Measurements from ENCODE around the gene ADPRHL1.

ADPRHL1 gene

DNA sequence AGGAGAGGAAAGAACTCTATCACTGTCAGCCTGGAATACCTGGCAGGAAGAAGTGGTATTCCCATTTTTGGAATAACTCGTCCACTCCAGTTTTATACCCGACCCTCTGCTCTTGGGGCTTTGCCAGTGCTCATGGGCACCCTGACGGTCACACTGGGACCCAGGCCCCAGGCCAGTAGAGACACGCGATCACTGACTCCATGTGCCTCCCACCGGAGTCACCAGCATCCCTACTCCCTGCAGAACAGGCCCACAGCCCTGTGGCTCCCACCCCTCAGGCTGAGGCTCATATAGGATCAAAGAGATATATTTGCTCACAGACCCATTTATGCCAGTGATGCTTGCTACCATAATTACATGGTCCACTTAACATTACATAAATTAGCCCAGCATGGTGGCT is 92.8 kb downstream of the ADPRHL1 start:
- no peak overlapping the region for H3K4me3 ChIP-seq (ENCODE audit: low read depth, low read length)
- no peak for DNase-seq (ENCODE audit: low read depth)
- TF ChIP-seq, protein P1, sequence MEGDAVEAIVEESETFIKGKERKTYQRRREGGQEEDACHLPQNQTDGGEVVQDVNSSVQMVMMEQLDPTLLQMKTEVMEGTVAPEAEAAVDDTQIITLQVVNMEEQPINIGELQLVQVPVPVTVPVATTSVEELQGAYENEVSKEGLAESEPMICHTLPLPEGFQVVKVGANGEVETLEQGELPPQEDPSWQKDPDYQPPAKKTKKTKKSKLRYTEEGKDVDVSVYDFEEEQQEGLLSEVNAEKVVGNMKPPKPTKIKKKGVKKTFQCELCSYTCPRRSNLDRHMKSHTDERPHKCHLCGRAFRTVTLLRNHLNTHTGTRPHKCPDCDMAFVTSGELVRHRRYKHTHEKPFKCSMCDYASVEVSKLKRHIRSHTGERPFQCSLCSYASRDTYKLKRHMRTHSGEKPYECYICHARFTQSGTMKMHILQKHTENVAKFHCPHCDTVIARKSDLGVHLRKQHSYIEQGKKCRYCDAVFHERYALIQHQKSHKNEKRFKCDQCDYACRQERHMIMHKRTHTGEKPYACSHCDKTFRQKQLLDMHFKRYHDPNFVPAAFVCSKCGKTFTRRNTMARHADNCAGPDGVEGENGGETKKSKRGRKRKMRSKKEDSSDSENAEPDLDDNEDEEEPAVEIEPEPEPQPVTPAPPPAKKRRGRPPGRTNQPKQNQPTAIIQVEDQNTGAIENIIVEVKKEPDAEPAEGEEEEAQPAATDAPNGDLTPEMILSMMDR (IDR thresholded peaks at IDR 0.05; ENCODE audit: insufficient read depth, low read depth, low read length, missing control alignments) = no peak

DNA sequence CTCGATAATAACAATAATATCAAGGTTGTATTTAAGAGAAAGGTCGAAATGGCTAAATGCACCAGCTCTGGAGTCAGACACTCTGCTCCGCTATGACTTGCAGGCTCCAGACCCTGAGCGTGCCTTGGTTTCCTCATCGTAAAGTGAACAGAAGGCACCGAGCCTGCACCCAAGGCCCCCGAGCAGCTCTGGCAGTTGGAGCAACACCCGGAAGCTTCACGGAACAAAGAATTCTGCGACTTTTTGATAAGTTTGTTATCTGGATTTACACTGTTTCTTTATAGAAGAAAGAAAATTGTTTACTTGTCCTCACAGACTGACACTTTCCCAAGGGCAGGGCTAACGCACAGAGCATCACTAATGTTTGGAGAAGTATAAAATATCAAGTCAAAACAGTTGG is 93.7 kb downstream of the ADPRHL1 start:
- H3K4me3 ChIP-seq (ENCODE audit: low read depth, low read length) = no peak overlapping the region
- no peak for DNase-seq (ENCODE audit: low read depth)
- TF ChIP-seq, protein P1 (IDR thresholded peaks at IDR 0.05; ENCODE audit: insufficient read depth, low read depth, low read length, missing control alignments) = no peak

GRCh38 chr13:113358653-113359190 is 94.6 kb downstream of the ADPRHL1 start:
- DNase-seq (ENCODE audit: low read depth) = no peak
- H3K4me3 ChIP-seq (ENCODE audit: low read depth, low read length) = no peak overlapping the region
- TF ChIP-seq, protein P1 (IDR thresholded peaks at IDR 0.05; ENCODE audit: insufficient read depth, low read depth, low read length, missing control alignments) = no peak

DNA sequence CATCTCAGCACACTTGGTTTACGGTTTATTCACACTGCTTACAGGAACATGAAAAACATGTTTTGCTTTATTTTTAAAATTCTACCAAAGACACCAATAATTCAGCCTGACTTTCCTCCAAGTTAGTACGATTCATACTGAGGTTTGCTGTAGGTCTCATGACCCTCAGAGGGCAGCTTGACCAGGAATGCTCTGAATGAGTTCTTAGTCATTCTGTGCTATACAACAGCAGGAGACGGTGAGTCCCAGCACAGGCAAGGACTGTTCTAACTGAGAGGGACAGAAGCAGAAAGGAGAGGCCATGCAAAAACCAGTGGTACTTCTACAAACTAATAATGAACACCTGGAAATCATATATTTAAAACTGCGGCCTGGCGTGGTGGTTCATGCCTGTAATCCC is 95.8 kb downstream of the ADPRHL1 start:
- DNase-seq (ENCODE audit: low read depth) = no peak
- TF ChIP-seq, protein P1 (IDR thresholded peaks at IDR 0.05; ENCODE audit: insufficient read depth, low read depth, low read length, missing control alignments) = no peak
- no peak overlapping the region for H3K4me3 ChIP-seq (ENCODE audit: low read depth, low read length)

DNA sequence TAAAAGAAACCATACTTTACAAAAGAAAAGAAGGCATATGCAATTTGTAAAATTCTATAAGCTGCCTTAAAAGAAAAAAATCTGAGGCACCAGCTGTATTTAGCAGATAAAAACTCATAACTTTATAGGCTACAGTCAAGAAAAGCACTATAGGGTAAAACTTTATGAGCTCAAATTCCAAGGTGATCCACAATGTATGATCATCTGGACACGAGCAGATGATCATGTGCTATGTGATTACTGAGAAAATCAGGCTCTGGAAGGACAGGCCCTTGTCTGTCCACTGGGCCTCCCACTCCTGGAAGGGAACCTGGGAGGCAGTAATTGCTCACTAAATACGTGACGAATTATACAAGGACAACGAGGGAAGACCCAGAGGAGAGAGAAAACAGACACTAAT is 96.7 kb downstream of the ADPRHL1 start:
- TF ChIP-seq, protein P1 (IDR thresholded peaks at IDR 0.05; ENCODE audit: insufficient read depth, low read depth, low read length, missing control alignments) = no peak
- H3K4me3 ChIP-seq (ENCODE audit: low read depth, low read length) = no peak overlapping the region
- DNase-seq (ENCODE audit: low read depth) = no peak

DNA sequence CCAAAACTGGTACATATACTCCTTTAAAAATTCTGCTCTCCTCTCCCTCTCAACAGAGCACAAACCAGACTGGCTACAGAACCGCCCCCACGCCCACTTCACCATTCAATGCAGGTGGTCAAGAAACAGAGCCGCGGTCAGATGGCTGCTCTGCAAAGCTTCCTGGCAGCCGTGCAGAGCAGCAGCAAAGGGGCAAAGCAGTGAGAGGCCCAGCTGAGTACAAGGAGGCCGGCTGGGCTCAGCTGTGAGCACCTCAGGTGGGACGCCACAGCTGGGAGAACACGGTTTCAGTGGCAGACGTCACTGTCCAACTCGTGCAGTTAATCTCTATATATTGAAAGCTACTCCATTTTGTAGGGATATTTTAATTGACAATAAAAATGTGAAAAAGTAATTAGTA is 97.7 kb downstream of the ADPRHL1 start:
- DNase-seq (ENCODE audit: low read depth) = no peak
- TF ChIP-seq, protein P1 (IDR thresholded peaks at IDR 0.05; ENCODE audit: insufficient read depth, low read depth, low read length, missing control alignments) = no peak
- no peak overlapping the region for H3K4me3 ChIP-seq (ENCODE audit: low read depth, low read length)
